Thyroid gland (tissue), 4 donors: Measurements from ENCODE around the gene POLR1D. TPM values are rescaled to one million over a fixed set of nuclear protein-coding genes. Genes with fewer than 3 reads are reported as not detected.

Experiments used
- DNase-seq, 2 donors: peaks; one replicate each; pipeline ENCODE4 v3.0.0-alpha.2; 2019
- H3K27ac ChIP-seq, 3 donors: fragments of 200-600 bp; sonication (generic); 1 replicate in 2 of 3; 2 replicates in 1 of 3; pipeline ENCODE4 v1.5.1; 2016 to 2019; ENCODE audit warnings: mild to moderate bottlenecking in 1 of 3, moderate library complexity in 1 of 3
- H3K27me3 ChIP-seq: fragments of 200-600 bp; sonication (generic); one replicate; pipeline ENCODE4 v1.5.1; 2019
- H3K36me3 ChIP-seq, 2 donors: fragments of 200-600 bp; sonication (generic); one replicate each; pipeline ENCODE4 v1.5.1; 2016 to 2019
- H3K4me1 ChIP-seq, 2 donors: fragments of 200-600 bp; sonication (generic); one replicate each; pipeline ENCODE4 v1.5.1; 2017 to 2019
- H3K4me3 ChIP-seq, 3 donors: fragments of 200-600 bp; sonication (generic); replicated peaks in 1 of 3; 1 replicate in 2 of 3; 2 replicates in 1 of 3; pipeline ENCODE4 v1.5.1; 2016; ENCODE audit warnings: mild to moderate bottlenecking in 1 of 3
- H3K9me3 ChIP-seq: fragments of 200-600 bp; sonication (generic); one replicate; pipeline ENCODE4 v1.5.1; 2017
- POLR2A ChIP-seq, 2 donors: fragments of 450-650 bp; IDR thresholded peaks; one replicate each; pipeline ENCODE4 v1.6.1; 2017; ENCODE audit warnings: antibody characterized with exemption in 2 of 2, mild to moderate bottlenecking in 2 of 2, moderate library complexity in 1 of 2
- WGBS, 2 donors: methylation state at CpG; one replicate each; pipeline ENCODE4 v1.1.5; 2017; 5-methylcytosine and 5-hydroxymethylcytosine counted together
- intact Hi-C: fragments of 100-400 bp; cut with DNase I; formaldehyde crosslinking; loops from one replicate; pipeline ENCODE4 v1.15.1; 2023
- total RNA-seq, 4 donors: library from RNA; depleted of rRNA; stranded (reverse); fragments of >200 nt; gene quantifications; one replicate each; pipeline ENCODE4 v1.2.3, GENCODE V29; 2016
- TF ChIP-seq, protein P1 (sequence below), 6 experiments: fragments of 200-600 bp in 3 of 6; fragments of 450-650 bp in 3 of 6; sonication (generic) in 3 of 6; IDR thresholded peaks; one replicate each; pipeline ENCODE4 v1.5.1; 2016 to 2019; ENCODE audit warnings: antibody characterized with exemption in 6 of 6, mild to moderate bottlenecking in 2 of 6, inconsistent platforms in 1 of 6, moderate library complexity in 1 of 6

Gene POLR1D
- total RNA-seq, 4 donors from 2014 or later: 64.1 to 111 (median 87.0) TPM

DNA sequence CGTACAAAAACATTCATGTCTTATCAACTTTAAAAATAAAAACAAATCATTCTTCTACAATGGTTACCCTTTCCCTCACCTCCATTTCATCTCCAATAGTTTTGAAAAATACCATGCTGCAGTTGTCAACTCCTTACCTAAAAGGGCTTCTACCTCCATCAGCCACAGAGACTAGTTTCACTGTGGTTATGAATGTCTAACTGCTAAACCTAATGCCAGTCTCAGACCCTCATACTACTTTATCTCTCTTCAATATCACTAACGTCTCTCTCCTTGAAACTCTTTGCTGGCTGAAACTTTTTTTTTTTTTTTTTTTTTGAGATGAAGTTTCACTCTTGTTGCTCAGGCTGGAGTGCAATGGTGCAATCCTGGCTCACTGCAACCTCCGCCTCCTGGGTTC, 28.4 kb upstream of the POLR1D start:
- H3K27ac ChIP-seq: no peak overlapping the region

DNA sequence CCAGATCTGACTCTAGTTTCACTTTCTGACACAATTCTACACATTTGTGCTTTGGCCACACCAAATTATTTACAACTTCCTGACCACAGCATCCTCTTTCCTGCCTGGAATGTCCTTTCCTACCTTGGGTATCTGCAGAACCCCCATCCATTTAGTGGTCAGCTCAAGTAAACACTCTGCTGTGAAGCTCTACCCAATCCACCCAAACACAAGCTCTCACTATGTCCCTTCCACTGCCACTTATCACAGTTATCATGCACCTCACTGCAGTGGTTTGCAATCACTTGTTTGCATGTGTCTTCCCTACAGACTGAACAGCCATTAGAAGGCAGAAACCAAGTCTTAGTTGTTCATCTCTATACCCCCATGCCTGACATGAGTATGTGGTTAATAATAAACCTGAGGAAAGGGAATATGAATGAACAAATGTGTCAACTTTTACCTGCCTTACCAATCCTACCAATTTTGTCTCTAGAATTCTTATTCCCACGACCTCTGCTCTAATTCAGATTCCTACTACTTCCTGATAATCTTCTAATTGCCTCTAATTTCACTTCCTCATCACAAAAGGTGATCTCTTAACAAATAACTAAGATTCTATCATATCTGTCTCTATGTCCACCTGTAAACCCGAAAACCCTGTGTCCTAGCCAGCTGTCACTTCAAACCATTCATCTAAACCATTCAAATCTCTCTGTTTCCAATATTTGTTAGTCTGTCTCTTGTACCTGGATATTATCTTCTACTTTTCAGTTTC, 26.5 kb upstream of the POLR1D start:
- TF ChIP-seq, protein P1, sequence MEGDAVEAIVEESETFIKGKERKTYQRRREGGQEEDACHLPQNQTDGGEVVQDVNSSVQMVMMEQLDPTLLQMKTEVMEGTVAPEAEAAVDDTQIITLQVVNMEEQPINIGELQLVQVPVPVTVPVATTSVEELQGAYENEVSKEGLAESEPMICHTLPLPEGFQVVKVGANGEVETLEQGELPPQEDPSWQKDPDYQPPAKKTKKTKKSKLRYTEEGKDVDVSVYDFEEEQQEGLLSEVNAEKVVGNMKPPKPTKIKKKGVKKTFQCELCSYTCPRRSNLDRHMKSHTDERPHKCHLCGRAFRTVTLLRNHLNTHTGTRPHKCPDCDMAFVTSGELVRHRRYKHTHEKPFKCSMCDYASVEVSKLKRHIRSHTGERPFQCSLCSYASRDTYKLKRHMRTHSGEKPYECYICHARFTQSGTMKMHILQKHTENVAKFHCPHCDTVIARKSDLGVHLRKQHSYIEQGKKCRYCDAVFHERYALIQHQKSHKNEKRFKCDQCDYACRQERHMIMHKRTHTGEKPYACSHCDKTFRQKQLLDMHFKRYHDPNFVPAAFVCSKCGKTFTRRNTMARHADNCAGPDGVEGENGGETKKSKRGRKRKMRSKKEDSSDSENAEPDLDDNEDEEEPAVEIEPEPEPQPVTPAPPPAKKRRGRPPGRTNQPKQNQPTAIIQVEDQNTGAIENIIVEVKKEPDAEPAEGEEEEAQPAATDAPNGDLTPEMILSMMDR (IDR thresholded peaks at IDR 0.05): no peak
- TF ChIP-seq POLR2A (IDR thresholded peaks at IDR 0.05): no peak
- Histone ChIP-seq H3K27me3 (no peaks in the 10 kb centered on the region), H3K4me1 (peaks cover 5 to 14% of the 10 kb centered on the region in 2 donors), H3K9me3 (no peaks in the 10 kb centered on the region), H3K4me3 (no peak overlapping the region), H3K36me3 (no peaks in the 10 kb centered on the region), H3K27ac (no peak overlapping the region)
- WGBS, 2 donors: 90 to 95% methylated on average over 2 of the region's 2 CpGs
- intact Hi-C loops: no loop called here
- DNase-seq: no peak

More for the DNA sequence above, 28.4 kb upstream of the POLR1D start:
- Histone ChIP-seq H3K9me3 (no peaks in the 10 kb centered on the region), H3K36me3 (no peaks in the 10 kb centered on the region), H3K27me3 (no peaks in the 10 kb centered on the region), H3K4me3 (no peak overlapping the region), H3K4me1 (peaks cover 0 to 9% of the 10 kb centered on the region in 2 donors)
- WGBS, 2 donors: 88% methylated on average over 3 of the region's 3 CpGs
- intact Hi-C loops: no loop called here
- no peak for DNase-seq
- TF ChIP-seq POLR2A (IDR thresholded peaks at IDR 0.05): no peak
- TF ChIP-seq, protein P1 (IDR thresholded peaks at IDR 0.05): no peak

DNA sequence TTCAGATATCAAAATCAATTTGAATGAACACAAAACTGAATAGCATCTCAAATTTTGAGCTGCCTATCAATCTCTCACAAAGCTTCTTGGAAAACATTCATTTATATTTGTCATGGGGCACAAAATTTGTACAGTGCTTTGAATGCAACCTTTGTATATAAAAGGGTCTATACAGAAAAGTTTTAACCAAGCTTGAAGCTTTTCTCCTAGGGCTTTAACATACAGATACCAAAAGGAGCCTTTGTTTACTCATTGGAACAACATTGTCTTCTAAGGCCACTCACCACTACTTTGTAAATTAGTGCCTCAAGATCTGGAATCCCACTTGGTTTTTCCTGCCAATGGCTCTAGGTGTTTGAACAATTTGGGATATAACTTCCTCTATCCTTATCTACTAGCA, 22.6 kb upstream of the POLR1D start:
- no peak for TF ChIP-seq POLR2A (IDR thresholded peaks at IDR 0.05)
- TF ChIP-seq, protein P1 (IDR thresholded peaks at IDR 0.05): no peak
- H3K27ac ChIP-seq: no peak overlapping the region
- no peak for DNase-seq
- H3K4me3 ChIP-seq: no peak overlapping the region
- intact Hi-C loops: no loop called here
- no peaks in the 10 kb centered on the region for H3K36me3 ChIP-seq
- no peaks in the 10 kb centered on the region for H3K9me3 ChIP-seq
- peaks cover 5 to 6% of the 10 kb centered on the region in 2 donors for H3K4me1 ChIP-seq
- no peaks in the 10 kb centered on the region for H3K27me3 ChIP-seq

DNA sequence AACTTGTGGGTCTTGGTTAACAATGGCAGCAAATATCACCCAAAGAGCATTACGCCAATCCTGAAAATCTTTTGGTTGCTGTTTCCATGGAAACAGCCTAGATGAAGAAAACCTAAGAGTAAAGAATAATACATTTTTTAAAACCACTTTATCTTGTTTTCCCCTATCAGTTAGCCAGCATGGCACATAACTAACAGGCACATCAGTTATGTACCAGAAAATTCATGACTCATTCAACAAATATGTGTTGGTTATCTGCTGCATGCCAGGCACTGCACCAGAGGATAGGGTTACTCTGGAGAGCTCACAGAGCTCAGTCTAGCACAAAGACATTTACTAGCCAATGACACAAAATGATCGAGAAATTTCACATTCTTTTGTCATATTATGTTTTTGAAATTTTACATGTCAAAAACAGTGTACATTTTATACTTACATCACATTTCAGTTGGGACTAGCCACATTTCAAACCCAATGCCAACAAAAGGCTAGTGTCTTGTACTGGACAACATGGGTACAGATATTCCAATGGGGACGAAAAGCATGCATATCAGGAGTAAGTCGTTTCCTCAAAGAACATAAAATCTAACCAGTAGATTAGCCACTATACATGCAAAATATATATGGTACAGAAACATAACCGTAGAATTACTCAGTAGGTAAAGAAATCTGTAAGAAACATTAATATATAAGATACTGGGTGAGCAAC, 21.7 kb upstream of the POLR1D start:
- 74 to 77% methylated on average over 5 of the region's 5 CpGs for WGBS, 2 donors
- H3K27me3 ChIP-seq: no peaks in the 10 kb centered on the region
- no peak overlapping the region for H3K4me3 ChIP-seq
- no peak overlapping the region for H3K27ac ChIP-seq
- peak in 1 of 2 donors; percentile 36 for DNase-seq
- no peaks in the 10 kb centered on the region for H3K9me3 ChIP-seq
- H3K36me3 ChIP-seq: no peaks in the 10 kb centered on the region
- peaks cover 6% of the 10 kb centered on the region in 2 donors for H3K4me1 ChIP-seq
- intact Hi-C loops: no loop called here
- TF ChIP-seq POLR2A (IDR thresholded peaks at IDR 0.05): no peak
- TF ChIP-seq, protein P1 (IDR thresholded peaks at IDR 0.05): no peak

DNA sequence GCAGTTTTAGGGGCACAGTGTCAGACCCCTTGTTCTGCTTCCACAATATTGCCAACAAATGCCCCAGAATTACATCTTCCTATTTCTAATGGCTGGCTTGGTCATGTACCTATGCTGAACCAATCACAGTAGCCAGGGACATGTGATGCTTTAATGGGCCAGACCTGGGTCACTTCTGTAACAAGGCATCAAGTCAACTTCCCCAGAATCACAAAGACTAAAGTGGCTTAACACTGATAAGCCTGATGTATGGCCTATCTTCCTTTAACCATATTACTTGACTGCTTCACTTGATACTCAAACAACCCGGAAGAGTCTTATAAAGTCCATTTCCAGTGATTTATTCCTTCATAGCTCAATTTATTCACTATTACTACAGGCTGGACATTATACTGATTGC, 21.0 kb upstream of the POLR1D start:
- DNase-seq: no peak
- Histone ChIP-seq H3K9me3 (no peaks in the 10 kb centered on the region), H3K4me3 (no peak overlapping the region), H3K27me3 (no peaks in the 10 kb centered on the region), H3K4me1 (peaks cover 6 to 12% of the 10 kb centered on the region in 2 donors), H3K27ac (no peak overlapping the region), H3K36me3 (no peaks in the 10 kb centered on the region)
- 94 to 100% methylated on average over 1 of the region's 1 CpG for WGBS, 2 donors
- no peak for TF ChIP-seq POLR2A (IDR thresholded peaks at IDR 0.05)
- TF ChIP-seq, protein P1 (IDR thresholded peaks at IDR 0.05): no peak
- intact Hi-C loops: no loop called here
